Activated T-helper 1 cell treated with anti-CD3 and anti-CD28 coated beads, Interleukin-2, amount 50 U/mL, for 16 hours (primary cell): ENCODE measurements around the gene RIPOR3.
"Not testable (repeated sequence)": the region's sequence is repeated elsewhere in the genome, so short reads cannot be mapped to it uniquely, and the experiment has no call there.

Source experiments
- DNase-seq, 2 donors: peaks; one replicate each; pipeline ENCODE4 v3.0.0-alpha.2; 2020; ENCODE audit warnings: low read depth in 1 of 2, low spot score in 1 of 2

Gene RIPOR3

GRCh38 chr20:50635676-50636600 lies 55.4 kb downstream of the RIPOR3 start:
- DNase-seq: peak; percentile 18 to 20

- no peak for DNase-seq
These were observed 56.3 kb downstream of the RIPOR3 start for GRCh38 chr20:50635014-50635557.

DNA sequence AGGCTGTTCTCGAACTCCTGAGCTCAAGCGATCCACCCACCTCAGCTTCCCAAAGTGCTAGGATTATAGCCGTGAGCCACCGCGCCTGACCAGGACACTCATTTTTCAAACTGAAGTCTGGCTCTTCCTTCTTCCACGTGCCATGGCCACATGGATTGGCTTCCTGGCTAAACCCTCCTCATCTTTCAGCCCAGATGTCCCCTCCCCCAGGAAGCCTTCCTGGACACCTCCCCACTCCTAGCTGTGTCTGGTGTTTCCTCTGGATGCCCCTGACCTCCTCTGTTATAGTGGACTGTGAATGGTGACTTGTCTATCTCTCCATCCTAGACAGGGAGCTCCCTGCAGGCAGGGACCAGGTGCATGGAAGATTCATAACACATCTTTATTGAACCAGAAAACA lies 57.2 kb downstream of the RIPOR3 start:
- no peak for DNase-seq

- DNase-seq: no peak
These were observed 58.0 kb downstream of the RIPOR3 start for GRCh38 chr20:50633361-50633760.

GRCh38 chr20:50632701-50633100 lies 58.6 kb downstream of the RIPOR3 start:
- no peak for DNase-seq

GRCh38 chr20:50632236-50632635 lies 59.1 kb downstream of the RIPOR3 start:
- no peak for DNase-seq

- DNase-seq: no peak
These were observed 60.6 kb downstream of the RIPOR3 start for GRCh38 chr20:50630578-50631263.

GRCh38 chr20:50629670-50630045 lies 61.7 kb downstream of the RIPOR3 start:
- no peak for DNase-seq

DNA sequence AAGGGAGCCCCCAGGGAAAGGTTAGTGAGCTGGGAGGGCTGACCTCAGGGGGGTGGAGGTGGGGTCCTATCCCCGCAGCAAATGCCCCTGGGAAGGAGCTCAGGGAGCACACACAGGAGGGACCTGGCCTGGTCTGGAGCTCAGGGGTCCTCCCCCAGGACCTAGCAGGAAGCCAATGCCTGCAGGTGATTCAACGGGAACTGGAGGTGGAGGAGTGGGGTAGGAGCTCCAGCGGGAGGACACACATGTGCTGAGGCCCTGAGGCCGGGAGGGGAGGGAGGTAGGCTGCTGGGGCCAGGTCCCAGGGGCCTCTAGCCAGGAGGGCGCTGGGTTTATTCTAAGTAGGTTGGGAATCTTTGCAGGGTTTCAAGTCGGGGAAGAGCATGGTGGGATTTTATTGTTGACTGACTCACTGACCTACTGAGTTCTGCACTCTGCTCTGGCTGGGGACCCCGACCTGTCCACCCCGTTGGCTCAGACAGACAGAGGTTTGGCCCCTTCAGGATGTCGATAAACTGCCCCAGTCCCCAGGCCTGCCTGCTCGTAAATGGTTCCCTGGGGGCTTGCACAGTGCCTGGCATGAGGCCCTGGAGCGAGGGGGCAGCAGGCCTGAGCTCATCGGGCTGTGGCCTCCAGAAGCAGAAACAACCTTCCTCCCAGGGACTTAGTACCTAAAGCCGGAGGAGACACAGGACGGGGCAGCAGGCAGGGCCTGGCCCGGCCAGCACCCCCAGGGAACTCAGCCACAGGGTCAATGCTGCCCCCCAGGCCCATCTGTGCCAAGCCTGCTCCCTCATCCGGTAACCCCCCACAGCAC lies 62.3 kb downstream of the RIPOR3 start:
- no peak for DNase-seq

DNA sequence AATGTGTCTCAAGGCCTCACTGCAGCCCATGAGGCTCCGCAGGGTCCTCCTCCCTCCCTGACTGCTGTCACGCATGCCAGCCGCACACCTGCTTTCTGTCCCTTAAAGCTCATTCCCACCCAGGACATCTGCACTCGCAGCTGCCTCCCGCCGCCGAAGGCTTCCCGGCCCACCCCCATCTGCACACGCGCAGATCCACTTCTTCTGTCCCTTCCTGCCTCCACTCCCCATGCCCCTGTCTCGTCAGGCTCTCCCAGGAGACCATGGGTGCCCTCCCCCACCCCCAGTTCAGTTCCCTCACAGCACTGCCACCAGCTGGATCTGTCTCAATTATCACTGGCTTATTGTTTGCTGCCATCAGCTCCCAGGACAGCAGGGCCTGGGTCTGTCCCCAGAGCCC lies 63.0 kb downstream of the RIPOR3 start:
- no peak for DNase-seq

DNA sequence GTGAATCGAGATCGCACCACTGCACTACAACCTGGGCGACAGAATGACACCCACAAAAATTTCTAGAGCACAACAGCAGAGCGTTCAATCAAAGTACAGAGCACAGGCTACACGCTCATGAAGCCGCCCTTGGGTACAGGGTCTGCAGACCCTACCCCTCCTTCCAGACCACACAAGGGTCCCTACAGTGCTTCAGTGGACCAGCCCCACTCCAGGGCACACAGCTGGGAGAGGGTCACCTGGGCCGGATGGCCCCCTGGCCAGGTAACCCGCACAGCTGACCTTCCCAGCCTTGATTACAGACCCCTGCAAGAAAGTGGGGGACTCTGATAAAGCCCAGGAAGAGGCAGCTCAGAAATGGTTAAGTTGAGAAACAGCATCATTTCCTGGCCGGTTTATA lies 63.6 kb downstream of the RIPOR3 start:
- DNase-seq: no peak

GRCh38 chr20:50625986-50626677 lies 65.2 kb downstream of the RIPOR3 start:
- DNase-seq: no peak

DNA sequence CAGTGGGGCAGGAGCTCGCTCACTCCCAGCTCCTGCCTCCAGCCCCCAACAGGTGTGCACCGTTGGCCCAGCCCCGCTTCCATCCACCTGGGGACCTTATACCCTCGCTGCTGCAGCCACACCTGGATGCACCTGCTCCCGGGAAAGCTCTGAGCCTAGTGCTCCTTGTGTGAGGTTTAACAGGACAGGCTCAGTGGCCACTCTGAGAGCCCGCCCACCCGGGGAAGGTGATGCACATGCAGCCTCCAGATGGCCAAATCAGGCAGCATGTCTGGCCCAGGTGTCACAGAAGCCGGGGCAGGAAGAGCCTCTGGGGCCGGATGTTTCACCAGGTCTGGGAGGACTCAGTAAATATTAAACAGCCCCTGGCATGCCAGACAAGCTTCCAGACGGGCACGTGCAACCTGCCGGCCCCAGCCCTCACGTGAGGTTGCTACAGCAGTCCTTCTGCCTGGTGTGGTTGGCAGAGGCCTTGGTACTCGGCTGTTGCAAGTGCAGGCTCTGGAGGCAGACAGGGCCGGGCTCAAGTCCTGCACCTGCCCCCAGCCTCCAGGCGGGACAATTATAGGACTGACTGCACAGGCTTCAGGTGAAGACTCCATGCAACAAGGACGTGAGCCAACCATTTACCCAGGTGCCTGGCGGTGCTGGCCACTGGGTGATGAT lies 66.9 kb downstream of the RIPOR3 start:
- no peak for DNase-seq

GRCh38 chr20:50621068-50621665 lies 70.2 kb downstream of the RIPOR3 start:
- no peak for DNase-seq

- DNase-seq: not testable (repeated sequence)
These were observed 70.9 kb downstream of the RIPOR3 start for GRCh38 chr20:50620459-50620858.

DNA sequence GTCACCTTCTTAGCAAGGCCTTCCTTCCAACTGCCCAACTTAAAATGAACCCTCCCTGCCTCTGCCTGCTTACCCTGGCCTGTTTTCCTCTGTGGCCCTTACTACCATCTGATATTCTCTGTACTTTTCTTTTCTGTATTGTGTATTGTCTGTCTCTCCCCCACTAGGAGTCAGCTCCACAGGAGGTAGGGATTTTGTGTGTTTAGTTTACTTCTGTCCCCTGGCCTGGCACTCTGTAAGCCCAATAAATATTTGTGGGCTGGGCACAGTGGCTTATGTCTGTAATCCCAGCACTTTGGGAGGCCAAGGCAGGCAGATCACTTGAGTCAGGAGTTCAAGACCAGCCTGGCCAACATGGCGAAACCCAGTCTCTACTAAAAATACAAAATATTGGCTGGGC lies 72.8 kb downstream of the RIPOR3 start:
- DNase-seq: no peak

DNA sequence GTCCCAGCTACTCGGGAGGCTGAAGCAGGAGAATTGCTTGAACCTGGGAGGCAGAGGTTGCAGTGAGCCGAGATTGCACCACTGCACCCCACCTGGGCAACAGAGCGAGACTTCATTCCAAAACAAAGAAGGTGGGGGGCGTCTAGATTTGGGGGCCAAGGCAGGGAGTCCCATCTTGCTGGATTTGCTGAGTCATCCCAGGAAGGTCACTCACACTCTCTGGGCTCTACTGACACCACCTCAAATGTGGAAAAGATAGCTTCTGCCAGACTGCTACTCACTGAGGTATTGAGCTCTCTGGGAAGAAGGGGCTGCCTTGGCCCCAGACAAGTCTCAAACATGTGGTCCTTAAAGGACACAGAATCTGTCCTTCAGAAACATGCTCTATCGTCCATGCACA lies 74.3 kb downstream of the RIPOR3 start:
- DNase-seq: no peak

GRCh38 chr20:50615407-50615806 lies 75.9 kb downstream of the RIPOR3 start:
- DNase-seq: no peak

- no peak for DNase-seq
These were observed 77.7 kb downstream of the RIPOR3 start for GRCh38 chr20:50613438-50614169.
